Epithelial cell of esophagus (primary cell): ENCODE results near the gene EMID1.
A peak's percentile ranks its signal among the peaks of the same experiment; 100 is the strongest.

Experiments used
- DNase-seq: peaks from one replicate; pipeline ENCODE4 v3.0.0; 2010; ENCODE audit warnings: low read depth
- H3K4me3 ChIP-seq: 2 replicates; pipeline ENCODE4 v1.5.1; 2011; ENCODE audit warnings: mild to moderate bottlenecking, low read length, control low read depth
- TF ChIP-seq, protein P1 (sequence below): IDR thresholded peaks from 2 replicates; pipeline ENCODE4 v1.5.1; 2011; ENCODE audit warnings: low read depth, mild to moderate bottlenecking, low read length, control low read depth, inconsistent platforms; ENCODE audit not compliant: insufficient read depth; ENCODE audit errors: missing control alignments

EMID1 gene

DNA sequence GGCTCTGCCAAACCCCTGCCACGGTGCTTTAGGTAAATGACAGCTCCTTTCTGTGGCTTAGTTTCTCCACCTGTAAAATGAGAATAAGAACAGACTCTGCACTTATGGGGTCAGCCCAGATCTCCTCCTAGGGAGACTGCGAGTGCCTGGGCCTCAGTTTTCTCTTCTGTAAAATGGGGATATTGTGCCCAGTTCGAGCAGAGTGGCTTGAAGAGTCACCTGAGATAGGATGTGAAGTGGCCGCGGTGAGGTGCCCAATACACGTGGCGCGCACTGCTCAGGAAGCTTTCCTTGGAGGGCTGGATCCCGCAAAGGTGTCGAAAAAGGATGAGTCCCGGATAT lies 473 bp upstream of the EMID1 start:
- no peak for DNase-seq
- no peak overlapping the region for H3K4me3 ChIP-seq
- TF ChIP-seq, protein P1, sequence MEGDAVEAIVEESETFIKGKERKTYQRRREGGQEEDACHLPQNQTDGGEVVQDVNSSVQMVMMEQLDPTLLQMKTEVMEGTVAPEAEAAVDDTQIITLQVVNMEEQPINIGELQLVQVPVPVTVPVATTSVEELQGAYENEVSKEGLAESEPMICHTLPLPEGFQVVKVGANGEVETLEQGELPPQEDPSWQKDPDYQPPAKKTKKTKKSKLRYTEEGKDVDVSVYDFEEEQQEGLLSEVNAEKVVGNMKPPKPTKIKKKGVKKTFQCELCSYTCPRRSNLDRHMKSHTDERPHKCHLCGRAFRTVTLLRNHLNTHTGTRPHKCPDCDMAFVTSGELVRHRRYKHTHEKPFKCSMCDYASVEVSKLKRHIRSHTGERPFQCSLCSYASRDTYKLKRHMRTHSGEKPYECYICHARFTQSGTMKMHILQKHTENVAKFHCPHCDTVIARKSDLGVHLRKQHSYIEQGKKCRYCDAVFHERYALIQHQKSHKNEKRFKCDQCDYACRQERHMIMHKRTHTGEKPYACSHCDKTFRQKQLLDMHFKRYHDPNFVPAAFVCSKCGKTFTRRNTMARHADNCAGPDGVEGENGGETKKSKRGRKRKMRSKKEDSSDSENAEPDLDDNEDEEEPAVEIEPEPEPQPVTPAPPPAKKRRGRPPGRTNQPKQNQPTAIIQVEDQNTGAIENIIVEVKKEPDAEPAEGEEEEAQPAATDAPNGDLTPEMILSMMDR: no peak

- peak overlapping the region; percentile 16 for H3K4me3 ChIP-seq
- DNase-seq: no peak
- TF ChIP-seq, protein P1: no peak
Observed at GRCh38 chr22:29206372-29207242, 911 bp downstream of the EMID1 start.

DNA sequence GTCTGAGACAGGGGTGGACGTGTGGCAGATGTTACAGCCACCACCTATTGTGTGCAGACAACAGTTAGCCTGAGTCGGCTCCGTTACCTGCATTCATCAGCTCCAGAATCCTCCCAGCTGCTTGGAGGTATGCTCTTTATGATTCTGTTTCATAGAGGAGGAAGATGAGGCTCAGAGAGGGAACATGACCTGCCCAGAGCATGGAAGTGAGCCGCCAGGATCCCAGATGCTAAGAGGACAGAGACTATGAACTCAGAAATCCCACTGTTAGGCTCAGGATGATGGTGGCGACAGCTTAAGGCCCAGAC lies 1.5 kb downstream of the EMID1 start:
- TF ChIP-seq, protein P1: no peak
- H3K4me3 ChIP-seq: no peak overlapping the region
- DNase-seq: no peak

DNA sequence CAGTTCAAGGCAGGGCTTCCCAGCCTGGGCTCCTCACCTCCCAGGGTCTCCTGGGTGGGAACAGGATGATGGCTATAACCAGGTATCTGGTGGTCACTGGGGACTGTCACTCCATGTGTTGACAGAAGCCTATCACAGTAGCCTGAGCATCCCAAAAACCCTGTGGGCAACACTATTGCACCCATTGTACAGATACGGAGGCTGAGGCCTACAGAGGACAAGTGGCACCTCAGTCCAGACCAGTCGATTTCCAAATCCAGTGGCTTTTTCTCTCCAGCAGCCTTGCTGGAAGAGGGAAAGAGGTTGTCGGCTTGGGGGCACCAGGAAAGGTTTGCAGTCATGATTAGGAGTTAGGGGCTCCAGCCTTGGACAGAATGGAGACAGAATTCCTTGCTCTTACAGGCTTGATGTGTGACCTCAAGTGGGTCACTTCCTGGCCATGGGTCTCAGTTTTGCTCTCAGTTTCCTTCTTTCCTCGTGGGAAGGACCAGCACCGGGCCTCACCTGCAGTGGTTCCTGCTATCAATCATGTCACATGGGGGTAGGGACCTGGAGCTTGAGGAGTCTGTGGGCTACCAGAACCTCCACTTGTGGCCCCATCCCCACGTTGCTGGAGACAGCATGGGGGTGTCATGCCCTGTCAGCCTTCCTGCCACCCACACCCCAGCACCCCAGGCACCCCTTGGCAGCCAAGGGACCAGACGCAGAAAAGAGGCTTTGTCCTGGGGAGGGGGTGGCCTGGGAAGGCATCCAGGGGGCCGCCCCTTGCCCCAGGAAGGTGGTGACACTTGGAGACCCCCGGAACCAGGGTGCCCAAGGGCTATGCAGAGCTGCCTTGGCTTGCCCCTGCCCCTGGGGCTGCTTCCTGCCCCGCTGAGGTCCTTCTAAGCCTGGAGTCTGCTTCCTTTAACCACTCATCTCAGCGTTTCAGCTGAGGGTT lies 2.1 kb downstream of the EMID1 start:
- TF ChIP-seq, protein P1: no peak
- no peak overlapping the region for H3K4me3 ChIP-seq

GRCh38 chr22:29208502-29208862 lies 2.8 kb downstream of the EMID1 start:
- DNase-seq: no peak
- TF ChIP-seq, protein P1: no peak
- no peak overlapping the region for H3K4me3 ChIP-seq

More for the DNA sequence above, 2.1 kb downstream of the EMID1 start:
- DNase-seq: no peak

- no peak overlapping the region for H3K4me3 ChIP-seq
- TF ChIP-seq, protein P1: no peak
- no peak for DNase-seq
Observed at GRCh38 chr22:29208879-29209623, 3.4 kb downstream of the EMID1 start.
